ENCODE results near the gene TRAF5.

- TF ChIP-seq CTCF (IDR thresholded peaks at IDR 0.05; ENCODE audit: borderline replicate concordance, extremely low read depth, low read length, poor library complexity, severe bottlenecking) (no peak), EZH2 (IDR thresholded peaks at IDR 0.05; ENCODE audit: borderline replicate concordance, low read depth, low read length, severe bottlenecking) (no peak)
Observed at GRCh38 chr1:211348547-211348946, 21.9 kb downstream of the TRAF5 start.
